H54 (cell line): ENCODE results near the gene GNG7.

ENCODE experiments used
- DNase-seq: peaks from one replicate; pipeline ENCODE4 v3.0.0; 2011; ENCODE audit warnings: low spot score, mixed read lengths; ENCODE audit not compliant: insufficient read length
- FAIRE-seq: peaks from 3 replicates; lab custom pipeline; 2011; peaks lifted over from hg19 to GRCh38; lab: Jason Lieb, UNC
- POLR2A ChIP-seq: IDR thresholded peaks from 2 replicates; pipeline ENCODE4 v1.6.1; 2011; ENCODE audit warnings: low read depth, mild to moderate bottlenecking, low read length

The GNG7 gene

GRCh38 chr19:2702170-2703076 lies at the start of gene GNG7:
Gene GNG7 (minus strand): TSS chr19:2702694. CDS start chr19:2520688, 182,006 bp downstream.
- peak; percentile 100 for DNase-seq
- peak; percentile 64 for TF ChIP-seq POLR2A
- FAIRE-seq, result no peak

GRCh38 chr19:2751438-2751830 lies 48.9 kb upstream of the GNG7 start:
- no peak for TF ChIP-seq POLR2A
- FAIRE-seq, result no peak
- DNase-seq, result no peak

- TF ChIP-seq POLR2A, result no peak
- DNase-seq (no peak), FAIRE-seq (no peak)
Observed at GRCh38 chr19:2750808-2751437, 48.4 kb upstream of the GNG7 start.

DNA sequence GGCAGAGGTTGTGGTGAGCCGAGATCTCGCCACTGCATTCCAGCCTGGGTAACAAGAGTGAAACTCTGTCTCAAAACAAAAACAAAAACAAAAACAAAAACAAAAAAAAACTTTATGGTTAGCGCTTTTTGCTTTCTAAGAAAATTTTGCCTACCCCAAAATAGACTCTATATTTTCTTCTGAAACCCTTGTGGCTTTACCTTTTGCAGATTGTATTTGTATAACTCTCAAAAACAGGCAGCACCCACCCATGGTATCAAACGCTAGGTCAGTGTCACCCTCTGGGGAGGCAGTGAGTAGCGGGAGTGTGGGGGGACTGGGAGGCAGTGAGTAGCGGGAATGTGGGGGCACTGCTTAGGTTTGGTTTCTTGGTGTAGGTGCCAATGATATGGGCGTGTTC lies 44.9 kb upstream of the GNG7 start:
- no peak for TF ChIP-seq POLR2A
- FAIRE-seq (no peak), DNase-seq (no peak)

- TF ChIP-seq POLR2A, result no peak
- no peak for DNase-seq
- FAIRE-seq, result no peak
Observed at GRCh38 chr19:2744113-2744512, 41.6 kb upstream of the GNG7 start.

DNA sequence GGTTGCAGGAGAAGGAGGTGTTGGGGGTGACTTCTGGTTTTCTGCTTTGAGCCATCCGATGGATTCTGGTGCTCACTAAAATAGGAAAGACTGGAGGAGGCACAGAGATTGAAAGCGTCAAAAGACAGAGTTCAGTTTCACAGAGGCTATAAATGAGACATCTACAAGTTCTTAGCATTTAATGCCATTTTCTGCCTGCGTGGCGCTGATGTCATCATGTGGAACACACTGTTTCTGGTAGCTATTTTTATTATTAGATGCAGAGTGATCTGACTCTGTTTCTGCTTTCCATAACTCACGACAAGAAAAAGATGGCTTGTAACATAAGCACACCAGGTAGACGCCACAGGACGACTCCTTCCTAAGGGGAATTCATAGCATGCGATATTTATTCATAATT lies 40.6 kb upstream of the GNG7 start:
- TF ChIP-seq POLR2A, result no peak
- FAIRE-seq (no peak), DNase-seq (no peak)

- FAIRE-seq, result no peak
- TF ChIP-seq POLR2A, result no peak
- no peak for DNase-seq
Observed at GRCh38 chr19:2740314-2740656, 37.8 kb upstream of the GNG7 start.

DNA sequence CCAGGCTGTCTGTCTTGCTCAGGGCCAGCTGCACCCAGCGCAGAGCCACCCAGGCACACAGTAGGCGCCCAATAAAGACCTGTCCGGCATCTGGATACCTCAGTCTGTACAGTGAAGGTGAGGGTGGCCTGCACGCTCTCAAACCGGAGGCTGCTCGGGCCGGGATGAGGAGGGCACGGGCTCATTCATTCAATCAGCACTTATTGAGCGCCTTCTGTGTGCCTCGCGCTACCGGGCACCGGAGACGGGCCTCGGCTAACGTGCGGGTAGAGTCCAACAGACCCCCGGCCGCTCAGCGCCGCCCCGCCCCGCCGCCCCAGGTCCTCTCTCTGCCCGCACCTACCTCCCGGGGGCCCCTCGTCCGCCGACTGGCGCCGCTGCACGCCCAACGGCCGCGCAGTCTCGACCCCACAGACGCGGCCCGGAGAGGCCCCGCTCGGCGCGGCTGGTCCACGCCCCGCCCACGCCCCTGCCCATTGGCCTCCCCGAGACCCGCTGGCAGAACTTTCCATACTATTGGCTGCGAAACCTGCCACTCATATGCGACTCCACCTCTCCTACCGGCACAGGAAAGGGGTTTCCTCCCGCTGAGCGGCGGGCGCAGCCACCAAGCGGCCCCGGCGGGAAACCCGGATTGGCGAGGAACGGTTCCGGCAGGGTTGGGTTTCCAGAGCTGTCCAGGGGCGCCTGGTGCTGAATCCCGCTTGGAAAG lies 37.3 kb upstream of the GNG7 start, which contains the start of gene SLC39A3:
SLC39A3 (minus strand) TSS at position 416 of the 712 bp plus-strand sequence. CDS start 2,760 bp downstream, outside the sequence.
- TF ChIP-seq POLR2A, result peak; percentile 80
- FAIRE-seq (no peak), DNase-seq (peak; percentile 100)

- no peak for DNase-seq
- no peak for TF ChIP-seq POLR2A
- no peak for FAIRE-seq
Observed at GRCh38 chr19:2736550-2737190, 34.2 kb upstream of the GNG7 start.

DNA sequence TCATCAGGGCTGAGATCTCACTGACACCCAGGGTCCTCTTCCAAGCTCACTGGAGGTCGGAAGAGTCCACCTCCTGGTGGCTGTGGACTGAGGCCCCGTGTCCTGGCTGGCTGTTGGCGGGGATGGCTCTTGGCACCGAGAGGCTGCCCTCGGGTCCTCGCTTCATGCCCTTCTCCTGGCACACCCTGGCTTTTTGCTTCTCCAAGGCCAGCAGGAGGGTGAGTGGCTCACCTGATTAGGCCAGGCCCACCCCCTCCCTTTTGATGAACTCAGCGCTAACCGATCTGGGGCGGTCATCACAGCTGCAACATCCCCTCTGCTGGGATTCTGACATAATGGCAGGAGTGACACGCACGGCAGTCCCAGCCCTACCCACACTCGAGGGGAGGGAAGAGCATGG lies 32.9 kb upstream of the GNG7 start:
- FAIRE-seq, result no peak
- TF ChIP-seq POLR2A, result no peak
- no peak for DNase-seq

- no peak for TF ChIP-seq POLR2A
- DNase-seq (no peak), FAIRE-seq (no peak)
Observed at GRCh38 chr19:2734589-2735288, 32.2 kb upstream of the GNG7 start.

DNA sequence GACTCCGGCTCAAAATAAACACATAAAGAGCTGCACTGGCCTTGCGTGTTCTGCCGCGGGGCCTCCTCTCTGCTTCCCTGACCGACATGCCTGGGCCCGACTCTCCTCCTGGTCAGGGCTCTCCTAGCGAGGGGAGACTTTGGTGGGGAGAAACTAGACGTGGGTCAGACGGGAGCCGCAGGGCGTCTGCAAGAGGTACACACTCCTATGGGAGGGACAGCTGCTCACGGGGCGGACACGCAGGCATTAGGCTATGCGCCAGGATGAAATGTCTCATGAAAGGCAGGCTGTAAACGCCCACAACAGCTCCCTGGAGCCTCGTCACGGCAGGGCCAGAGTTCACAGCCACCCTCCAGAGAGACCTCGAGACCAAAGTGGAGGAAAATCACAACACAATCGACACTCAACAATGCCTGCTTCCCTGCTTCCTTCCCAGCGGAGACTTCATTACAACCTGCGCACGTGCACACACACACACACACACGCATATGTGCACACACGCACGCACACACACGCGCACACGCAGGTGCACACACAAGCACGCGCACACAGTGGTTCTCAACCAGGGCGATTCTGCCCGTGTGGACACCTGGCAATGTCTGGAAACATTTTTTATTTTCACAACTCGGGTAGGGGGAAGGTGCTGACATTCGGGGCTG lies 31.6 kb upstream of the GNG7 start:
- no peak for DNase-seq
- no peak for FAIRE-seq
- TF ChIP-seq POLR2A, result no peak
